Psoas muscle (tissue), 8 donors: ENCODE measurements around the gene ACMSD. TPM values are rescaled to one million over a fixed set of nuclear protein-coding genes. Genes with fewer than 3 reads are reported as not detected.
A peak's percentile ranks its signal among the peaks of the same experiment; 100 is the strongest.

Experiments used
- ATAC-seq, 4 donors: fragments of 200-7000 bp; cut with Tn5 transposase; one replicate each; pipeline ENCODE4 v1.9.1; 2020; ENCODE audit warnings: moderate library complexity in 3 of 4, mild to moderate bottlenecking in 2 of 4
- DNase-seq, 2 donors: peaks; one replicate each; pipeline ENCODE4 v3.0.0-alpha.2; 2020
- H3K27ac ChIP-seq: fragments of 200-600 bp; one replicate; pipeline ENCODE4 v1.8.0; 2022
- H3K27me3 ChIP-seq, 3 donors: fragments of 200-600 bp in 1 of 3; one replicate each; pipeline versions ENCODE4 v1.6.1 to v1.8.0; 2013 to 2022; ENCODE audit warnings: low read length in 2 of 3, mild to moderate bottlenecking in 2 of 3, moderate library complexity in 1 of 3; ENCODE audit not compliant: insufficient read depth in 3 of 3
- H3K36me3 ChIP-seq, 2 donors: fragments of 200-600 bp in 1 of 2; one replicate each; pipeline versions ENCODE4 v1.6.1 to v1.8.0; 2013 to 2022; ENCODE audit warnings: low read depth in 1 of 2, mild to moderate bottlenecking in 1 of 2, moderate library complexity in 1 of 2; ENCODE audit not compliant: insufficient read depth in 1 of 2
- H3K4me1 ChIP-seq: fragments of 200-600 bp; one replicate; pipeline ENCODE4 v1.8.0; 2022
- H3K4me3 ChIP-seq: fragments of 200-600 bp; one replicate; pipeline ENCODE4 v1.8.0; 2022; ENCODE audit warnings: mild to moderate bottlenecking
- H3K9me3 ChIP-seq: fragments of 200-600 bp; one replicate; pipeline ENCODE4 v1.8.0; 2022
- CTCF ChIP-seq: fragments of 200-600 bp; IDR thresholded peaks from one replicate; pipeline ENCODE4 v1.8.0; 2022; ENCODE audit warnings: antibody characterized with exemption
- WGBS, 3 donors: extraction: QIAGEN DNeasy Blood & Tissue Kit; methylation state at CpG; one replicate each; pipeline versions ENCODE4 v1.1.6 to v1.1.7; 2013; 5-methylcytosine and 5-hydroxymethylcytosine counted together
- intact Hi-C, 2 donors: fragments of 100-400 bp; cut with DNase I; formaldehyde crosslinking; loops; one replicate each; pipeline versions ENCODE4 v1.11.0 to v1.14.2; 2022
- polyA plus RNA-seq, 3 donors: library from polyadenylated mRNA; stranded (reverse); fragments of 200-250 nt; gene quantifications; one replicate each; pipeline ENCODE4 v1.2.3, GENCODE V29; 2013
- total RNA-seq, 4 donors: library from RNA; stranded (reverse); fragmentation: NEBNext Ultra II Directional in 2 of 4; extraction: Animal tissue kit (Norgen Biotek cat#: 25700) in 2 of 4; gene quantifications; one replicate each; pipeline versions ENCODE4 v1.2.1 to v1.2.4, GENCODE V29; 2021 to 2023
- donor health status: healthy with polysubstance abuse.
- donor health status: DM: no; HTN: no; CAD: no; lungs with moderate emphysema.
- donor health status: Bipolar disorder and iron deficiency.
- donor health status: healthy.
- donor health status: DM: yes; HTN: yes; CAD: no.
- donor health status: DM: no; HTN: no; CAD: no.
- donor health status: DM: no; HTN: no; CAD: no.
- donor health status: DM: yes; HTN: yes; CAD: no.

The ACMSD gene
- total and polyA plus RNA-seq, 7 donors, result not detected

- H3K9me3 ChIP-seq, result no peaks in the 10 kb centered on the region
- H3K4me1 ChIP-seq, result no peaks in the 10 kb centered on the region
- ATAC-seq, result no peak
- intact Hi-C loops, result no loop called here
- H3K4me3 ChIP-seq, result no peak overlapping the region
- H3K27me3 ChIP-seq, result no peaks in the 10 kb centered on the region
- TF ChIP-seq CTCF, result no peak
- H3K27ac ChIP-seq, result no peak overlapping the region
- H3K36me3 ChIP-seq, result no peaks in the 10 kb centered on the region
- no peak for DNase-seq
- WGBS, 3 donors, result 89 to 91% (median 90%) methylated on average over 20 of the region's 20 CpGs
Observed at GRCh38 chr2:134863446-134863845, 25.0 kb downstream of the ACMSD start.

DNA sequence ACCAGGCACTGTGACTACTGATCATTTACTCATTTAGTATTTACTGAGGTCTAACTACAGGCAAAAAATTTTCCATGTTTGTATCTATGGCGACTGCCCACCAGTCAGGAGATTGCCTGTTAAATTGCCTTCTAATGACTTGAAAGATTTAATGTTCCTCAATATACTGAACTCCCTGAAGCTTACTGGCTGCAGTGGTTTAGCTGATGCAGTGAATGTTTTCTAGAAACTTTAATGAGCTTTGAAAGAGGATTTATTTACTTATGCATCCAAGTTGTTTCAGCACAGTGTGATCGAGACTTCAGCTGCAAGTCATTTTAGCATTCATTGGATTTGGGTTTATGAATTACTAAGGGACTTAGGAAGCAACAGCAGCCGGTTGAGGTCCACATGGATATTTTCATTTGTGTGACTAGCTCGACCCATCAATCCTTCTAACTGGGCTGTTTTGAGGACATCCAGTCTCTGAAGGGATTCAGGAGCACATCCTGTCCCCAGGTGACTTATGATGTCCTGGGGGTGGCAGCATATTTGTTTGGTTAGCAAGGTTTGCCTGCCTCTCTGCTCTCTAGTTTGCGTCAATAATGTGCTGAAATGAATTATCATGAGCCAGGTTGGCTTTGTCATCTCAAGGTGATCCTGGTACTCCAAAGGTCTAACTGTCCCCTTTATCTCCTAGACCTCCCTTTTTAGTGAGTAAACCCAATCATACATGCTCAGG, 26.8 kb downstream of the ACMSD start:
- Histone ChIP-seq H3K27ac (no peak overlapping the region), H3K9me3 (no peaks in the 10 kb centered on the region), H3K4me1 (no peaks in the 10 kb centered on the region), H3K36me3 (no peaks in the 10 kb centered on the region), H3K27me3 (no peaks in the 10 kb centered on the region), H3K4me3 (no peak overlapping the region)
- intact Hi-C loops, result no loop called here
- DNase-seq (no peak), ATAC-seq (no peak)
- TF ChIP-seq CTCF, result no peak
- 74 to 82% (median 80%) methylated on average over 5 of the region's 5 CpGs for WGBS, 3 donors

DNA sequence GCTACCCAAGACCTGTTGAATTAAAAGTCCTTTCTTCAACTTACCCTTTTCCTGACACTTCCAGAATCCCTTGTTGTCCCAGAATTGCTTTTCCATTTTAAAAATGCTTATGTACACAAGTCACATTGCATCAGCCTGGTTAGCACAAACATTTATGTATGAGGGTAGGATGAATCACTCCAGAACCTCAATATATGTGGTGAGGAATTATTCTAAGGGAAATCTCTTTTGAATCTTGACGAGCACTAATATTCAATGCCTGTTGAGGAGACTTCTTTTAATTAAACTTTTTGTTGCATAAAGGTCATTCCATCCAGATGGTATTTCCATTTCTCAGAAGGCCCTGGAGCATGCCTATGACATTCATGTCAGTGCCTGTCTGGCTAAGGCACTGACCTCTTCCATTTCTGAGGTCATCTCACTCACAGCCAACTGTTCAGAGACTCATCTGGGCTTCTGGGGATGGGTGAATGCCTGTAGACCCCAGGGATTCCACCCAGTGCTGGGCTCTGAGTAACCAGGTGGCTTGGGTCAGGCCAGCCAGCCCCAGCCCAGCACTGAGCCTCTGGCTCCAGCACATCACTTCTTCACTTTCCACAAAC, 28.2 kb downstream of the ACMSD start:
- TF ChIP-seq CTCF, result no peak
- no peaks in the 10 kb centered on the region for H3K9me3 ChIP-seq
- H3K27ac ChIP-seq, result no peak overlapping the region
- H3K36me3 ChIP-seq, result no peaks in the 10 kb centered on the region
- H3K4me3 ChIP-seq, result no peak overlapping the region
- H3K4me1 ChIP-seq, result no peaks in the 10 kb centered on the region
- WGBS, 3 donors, result 83 to 91% (median 88%) methylated on average over 1 of the region's 1 CpG
- DNase-seq (no peak), ATAC-seq (no peak)
- no peaks in the 10 kb centered on the region for H3K27me3 ChIP-seq
- intact Hi-C loops, result no loop called here

DNA sequence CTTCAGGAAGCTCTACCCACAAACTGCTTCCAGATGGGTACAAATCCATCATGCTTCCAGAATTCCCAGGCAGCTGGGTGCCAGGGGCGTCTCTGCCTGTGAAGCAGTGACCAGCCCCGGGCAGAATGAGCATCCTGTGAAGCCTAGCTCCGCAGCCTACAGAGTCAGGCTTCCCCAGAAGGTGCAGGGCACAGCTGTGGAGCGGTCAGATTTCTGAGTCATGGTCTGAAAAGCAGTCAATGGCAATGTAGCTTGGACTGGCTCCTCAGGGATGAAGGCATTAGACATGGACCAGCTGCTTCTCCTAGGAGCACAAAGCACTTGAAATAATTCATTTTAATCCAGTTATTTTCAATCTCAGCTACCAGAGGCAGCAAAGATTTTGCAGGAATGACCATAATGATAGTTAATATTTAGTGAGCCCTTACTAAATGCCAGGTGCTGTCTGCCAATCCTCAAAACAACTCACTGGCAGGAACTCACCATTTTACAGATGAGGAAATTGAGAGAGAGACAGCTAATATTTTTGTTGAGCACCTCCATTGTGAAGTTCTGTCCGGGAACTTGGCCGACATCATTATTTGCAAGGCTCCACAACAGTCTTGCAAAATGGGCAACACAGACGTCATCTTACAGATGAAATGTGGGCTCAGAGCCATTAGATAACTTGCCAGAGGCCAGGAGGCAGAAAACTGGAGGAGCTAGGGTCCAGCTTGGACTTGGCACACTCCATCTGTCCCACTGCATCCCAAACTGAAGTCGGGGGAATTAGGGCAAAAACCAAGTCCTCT, 31.7 kb downstream of the ACMSD start:
- Histone ChIP-seq H3K4me3 (no peak overlapping the region), H3K27me3 (no peaks in the 10 kb centered on the region), H3K9me3 (no peaks in the 10 kb centered on the region), H3K4me1 (no peaks in the 10 kb centered on the region), H3K36me3 (no peaks in the 10 kb centered on the region), H3K27ac (no peak overlapping the region)
- no peak for TF ChIP-seq CTCF
- ATAC-seq (peak in 1 of 4 donors; percentile 23), DNase-seq (no peak)
- WGBS, 3 donors, result 36 to 47% (median 39%) methylated on average over 8 of the region's 8 CpGs
- intact Hi-C loops, result no loop called here
